Gastrocnemius medialis (tissue), 4 donors: ENCODE data around the gene MOGAT2.

ENCODE experiments used
- CTCF ChIP-seq, 5 experiments: fragments of 450-650 bp in 3 of 5; fragments of 200-600 bp in 2 of 5; sonication (generic) in 2 of 5; IDR thresholded peaks in 4 of 5; conservative IDR thresholded peaks in 1 of 5; 1 replicate in 4 of 5; 2 replicates in 1 of 5; pipeline ENCODE4 v1.5.1; 2016 to 2019; ENCODE audit warnings: antibody characterized with exemption in 5 of 5, mild to moderate bottlenecking in 3 of 5, moderate library complexity in 3 of 5
- POLR2A ChIP-seq, 2 donors: fragments of 450-650 bp; IDR thresholded peaks; one replicate each; pipeline ENCODE4 v1.6.1; 2017; ENCODE audit warnings: antibody characterized with exemption in 2 of 2, mild to moderate bottlenecking in 2 of 2, moderate library complexity in 2 of 2

DNA sequence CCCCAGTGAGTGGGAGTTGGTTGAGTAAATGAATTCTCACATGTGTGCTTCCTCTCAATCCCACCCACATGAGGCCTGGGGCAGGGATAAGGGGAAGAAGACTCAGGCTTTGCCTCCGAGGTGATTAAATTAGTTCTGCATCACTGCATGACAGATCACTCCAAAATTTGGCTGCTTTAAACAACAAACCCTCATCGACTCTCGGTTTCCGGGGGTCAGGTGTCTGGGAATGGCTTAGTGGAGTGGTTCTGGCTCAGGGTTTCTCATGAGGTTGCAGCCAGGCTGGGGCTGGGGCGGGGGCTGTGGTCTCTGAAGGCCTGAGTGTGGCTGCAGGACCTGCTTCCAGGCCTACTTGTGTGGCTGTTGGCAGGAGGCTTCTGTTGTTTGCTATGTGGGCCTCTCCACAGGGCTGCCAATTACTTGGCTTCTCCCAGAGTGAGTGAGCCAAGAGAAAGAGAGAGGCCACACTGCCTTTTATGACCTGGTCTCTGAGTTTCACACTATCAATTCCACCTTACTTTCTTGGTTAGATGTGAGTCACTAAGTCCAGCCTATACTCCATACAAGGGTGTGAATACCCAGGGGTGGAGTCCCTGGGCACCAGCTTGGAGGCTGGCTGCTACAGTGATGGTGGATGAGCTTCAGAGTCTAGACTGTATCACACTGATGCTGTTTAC, 15.9 kb downstream of the MOGAT2 start:
- TF ChIP-seq CTCF (IDR thresholded peaks at IDR 0.05 in 4 of 5, conservative IDR thresholded peaks at IDR 0.05 in 1 of 5) (no peak), POLR2A (IDR thresholded peaks at IDR 0.05) (no peak)
